Mesenteric fat pad (tissue), 1 donor: ENCODE results near the gene GPR176. TPM values are rescaled to one million over a fixed set of nuclear protein-coding genes. Genes with fewer than 3 reads are reported as not detected.
A peak's percentile ranks its signal among the peaks of the same experiment; 100 is the strongest.

Experiments used
- DNase-seq: peaks from one replicate; pipeline ENCODE4 v3.0.0-alpha.2; 2020; ENCODE audit warnings: low spot score
- total RNA-seq: library from RNA; stranded (reverse); fragmentation: NEBNext Ultra II Directional; extraction: Animal tissue kit (Norgen Biotek cat#: 25700); gene quantifications from one replicate; pipeline ENCODE4 v1.2.1, GENCODE V29; 2021
- donor health status: DM: yes; HTN: yes; CAD: no.

The GPR176 gene
- total RNA-seq, 1 donor from 2014 or later, result 8.2 TPM

DNA sequence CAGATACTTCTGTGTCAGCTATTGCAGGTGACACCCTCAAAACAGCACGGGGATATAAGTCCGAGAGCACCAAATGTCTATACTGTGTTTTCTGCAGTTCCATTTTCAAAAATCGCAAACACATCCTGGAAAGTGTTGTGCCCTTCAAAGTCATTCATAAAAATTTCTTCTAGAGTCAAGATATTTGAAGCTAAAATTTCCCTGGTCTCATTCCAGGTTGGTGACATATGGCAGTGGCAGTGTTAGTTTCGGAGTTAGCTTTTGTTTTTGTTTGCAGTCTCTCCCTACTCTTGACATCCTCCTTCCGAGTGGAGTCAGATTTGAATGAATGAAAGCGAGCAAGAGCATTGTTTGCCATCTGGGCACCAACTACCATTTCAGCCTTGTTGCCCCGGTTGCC is 134.2 kb downstream of the GPR176 start:
- DNase-seq, result no peak

DNA sequence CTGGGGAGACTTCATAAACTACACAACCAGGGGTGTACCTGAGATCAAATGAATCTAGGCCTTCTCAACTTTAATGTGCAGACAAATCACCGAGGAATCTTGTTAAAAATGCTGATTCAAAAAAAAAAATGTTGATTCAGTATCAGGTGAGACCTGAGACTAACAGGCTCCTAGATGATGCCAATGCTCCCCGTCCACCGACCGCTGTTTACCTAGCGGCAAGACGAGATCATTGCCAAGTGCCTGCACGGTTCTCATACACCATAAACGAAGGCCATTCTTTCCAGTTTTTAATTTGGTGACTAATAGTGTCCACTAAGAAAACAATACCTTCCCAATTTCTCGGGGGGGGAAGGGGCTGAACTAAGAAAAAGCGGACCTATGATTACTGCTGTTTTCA is 134.9 kb downstream of the GPR176 start:
- DNase-seq, result no peak

DNA sequence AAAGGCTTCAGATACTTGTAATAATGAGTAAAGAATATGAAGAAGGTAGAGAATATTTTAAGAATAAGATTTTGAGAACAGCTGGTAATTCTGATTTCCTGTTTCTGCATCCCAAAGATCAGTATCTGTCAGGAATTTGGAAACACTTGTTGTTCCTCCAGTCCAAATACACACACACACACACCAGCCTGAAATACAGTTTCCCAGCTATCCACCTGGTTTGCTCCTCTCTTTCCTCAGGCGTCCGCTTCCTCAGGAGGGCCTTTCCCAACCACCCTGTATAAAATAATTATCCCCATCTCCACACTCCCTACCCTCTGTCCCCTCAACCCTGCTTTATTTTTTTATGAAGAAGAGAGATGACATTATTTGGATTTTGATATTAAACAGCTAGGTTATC is 135.4 kb downstream of the GPR176 start:
- DNase-seq, result no peak

DNA sequence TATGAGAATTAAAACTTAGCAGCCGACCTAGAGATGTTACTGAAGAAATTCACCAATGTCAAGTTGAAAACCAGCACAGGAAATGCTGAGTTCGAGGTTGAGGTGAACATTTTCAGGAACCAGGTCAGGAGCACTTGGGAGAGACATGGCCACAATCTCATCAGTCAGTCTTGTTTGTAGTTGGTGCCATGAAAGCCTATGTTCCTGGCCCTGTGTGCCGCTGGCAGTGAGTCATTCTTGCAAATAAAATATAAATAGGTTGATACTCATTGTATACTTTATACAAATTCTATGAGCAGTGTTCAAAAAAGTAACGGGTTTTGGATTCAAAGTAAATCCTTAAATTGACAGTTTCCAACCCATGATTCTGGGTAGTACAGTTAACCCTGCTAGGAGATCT is 135.9 kb downstream of the GPR176 start:
- no peak for DNase-seq

DNA sequence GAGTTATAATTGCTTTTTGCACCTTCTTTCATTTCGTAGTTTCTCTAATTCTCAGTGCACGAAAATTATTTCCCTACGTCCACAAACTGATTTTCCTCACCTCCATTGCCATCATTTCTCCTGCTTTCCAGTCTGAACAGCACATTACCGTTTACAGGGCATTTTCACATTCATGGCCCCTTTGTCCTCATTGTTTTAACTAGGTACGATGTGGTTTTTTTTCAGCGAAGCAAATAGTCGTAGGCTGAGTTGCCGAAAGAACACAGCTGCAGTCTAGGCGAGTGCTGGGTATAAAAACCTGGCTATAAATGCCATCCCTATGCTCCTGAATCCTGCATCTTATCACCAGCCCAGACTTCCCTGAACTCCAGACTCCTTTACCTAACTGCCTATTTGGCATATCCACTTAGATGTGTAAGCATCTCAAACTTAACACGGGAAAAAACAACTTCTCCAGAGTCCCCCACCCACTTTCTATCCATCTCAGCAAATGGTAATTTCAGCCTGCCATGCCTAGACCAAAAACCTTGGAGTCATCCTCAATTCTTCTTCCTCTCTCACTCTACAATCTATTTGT is 136.7 kb downstream of the GPR176 start:
- DNase-seq, result no peak

DNA sequence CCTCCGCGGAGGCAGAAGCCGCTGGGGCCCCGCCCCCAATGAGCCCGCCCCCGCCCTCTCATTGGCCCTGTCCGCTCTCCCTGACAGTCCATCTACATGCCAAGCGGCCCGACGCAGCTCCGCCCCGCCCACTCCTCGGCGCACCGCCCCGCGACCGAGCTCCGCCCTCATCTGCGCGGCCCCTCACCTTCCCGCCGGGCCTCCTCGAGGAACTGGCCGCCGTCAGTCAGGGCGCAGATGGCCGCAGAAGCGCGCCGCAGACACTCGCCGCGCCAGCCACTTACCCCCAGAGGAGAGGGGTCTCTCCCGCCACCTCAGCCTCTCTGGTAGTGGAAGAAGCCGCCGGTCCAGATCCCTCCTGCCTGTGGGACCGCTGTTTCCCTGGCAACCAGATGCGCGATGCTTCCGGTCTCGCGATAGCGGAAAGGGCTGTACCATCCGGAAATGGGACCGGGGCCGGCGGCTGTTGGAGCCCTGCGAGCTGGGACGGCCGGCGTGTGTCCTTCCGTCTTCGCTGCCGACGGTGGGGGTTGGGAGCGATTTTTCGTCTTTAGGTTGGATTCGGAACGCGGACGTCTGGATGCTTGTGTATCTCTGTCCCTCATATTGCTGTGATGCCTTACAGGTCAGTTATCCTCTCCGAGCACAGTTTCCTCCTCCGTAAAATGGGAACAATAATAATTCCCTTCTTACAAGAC is 137.5 kb downstream of the GPR176 start, which contains the start of gene FSIP1:
Gene FSIP1 (minus strand): TSS at position 401 of the 698 bp plus-strand sequence. CDS start 6,317 bp downstream, outside the sequence.
- DNase-seq, result peak; percentile 99

DNA sequence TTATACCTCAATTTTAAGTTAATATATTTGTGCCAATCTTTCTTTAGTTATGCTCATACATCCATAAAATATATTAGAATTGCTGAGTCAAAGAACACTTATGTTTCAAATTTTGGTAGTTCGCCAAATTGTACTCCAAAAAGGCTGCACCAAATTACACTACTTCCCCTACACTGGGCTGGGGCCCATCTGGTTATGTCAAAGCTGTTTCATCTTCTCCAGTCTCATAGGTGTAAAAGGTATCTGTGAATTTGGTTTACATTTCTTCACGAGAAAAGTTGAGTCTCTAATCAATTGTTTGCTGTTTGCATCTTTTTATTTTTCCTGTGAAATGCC is 138.1 kb downstream of the GPR176 start:
- no peak for DNase-seq

DNA sequence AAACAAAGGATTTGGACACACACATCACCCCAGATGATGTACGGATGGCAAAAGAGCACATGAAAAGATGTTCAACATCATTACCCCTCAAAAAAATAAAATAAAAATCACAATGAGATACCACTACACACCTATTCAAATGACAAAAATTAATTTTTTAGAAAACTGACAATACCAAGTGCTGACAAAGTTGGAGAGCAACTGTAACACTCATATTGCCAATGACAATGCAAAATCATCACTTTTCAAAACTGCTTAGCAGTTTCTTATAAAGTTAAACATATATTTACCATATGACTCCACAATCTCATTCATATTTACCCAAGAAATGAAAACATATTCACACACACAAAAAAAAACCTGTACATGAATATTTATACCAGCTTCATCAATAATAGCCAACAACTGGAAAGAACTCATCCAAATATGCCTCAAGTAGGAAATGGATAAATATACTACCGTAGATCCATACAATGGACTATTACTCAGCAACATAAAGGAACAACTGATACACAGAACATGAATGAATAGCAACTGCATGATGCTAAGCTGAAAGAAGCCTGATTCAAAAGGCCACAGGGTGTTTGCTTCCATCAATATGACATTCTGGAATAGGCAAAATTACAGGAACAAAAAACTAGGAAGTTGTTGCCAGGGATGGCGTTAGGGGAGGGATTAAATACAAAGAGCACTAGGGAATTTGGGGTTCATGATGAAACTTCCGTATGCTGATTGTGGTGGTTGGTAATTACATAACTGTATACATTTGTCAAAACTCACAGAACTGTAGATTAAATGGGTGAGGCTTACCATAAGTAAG is 138.7 kb downstream of the GPR176 start:
- no peak for DNase-seq

DNA sequence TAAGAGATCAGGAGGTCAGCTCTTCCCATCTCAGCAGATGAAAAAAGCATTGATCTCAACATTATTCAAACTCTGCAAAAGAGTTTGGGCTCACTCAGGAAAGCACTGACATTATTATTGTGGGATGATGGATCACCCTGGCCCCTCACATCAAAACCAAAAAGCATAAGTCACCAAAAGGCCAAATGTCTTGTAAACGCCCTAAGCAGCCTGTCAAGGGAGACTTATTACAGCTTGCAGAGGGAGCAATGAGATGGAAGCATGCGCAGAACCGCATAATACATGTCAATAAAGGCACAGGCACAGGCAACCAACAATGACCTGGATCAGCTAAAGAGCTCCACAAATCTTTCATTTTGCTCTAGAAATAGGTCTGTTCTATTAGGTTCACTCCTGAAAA is 142.0 kb downstream of the GPR176 start:
- DNase-seq, result no peak

DNA sequence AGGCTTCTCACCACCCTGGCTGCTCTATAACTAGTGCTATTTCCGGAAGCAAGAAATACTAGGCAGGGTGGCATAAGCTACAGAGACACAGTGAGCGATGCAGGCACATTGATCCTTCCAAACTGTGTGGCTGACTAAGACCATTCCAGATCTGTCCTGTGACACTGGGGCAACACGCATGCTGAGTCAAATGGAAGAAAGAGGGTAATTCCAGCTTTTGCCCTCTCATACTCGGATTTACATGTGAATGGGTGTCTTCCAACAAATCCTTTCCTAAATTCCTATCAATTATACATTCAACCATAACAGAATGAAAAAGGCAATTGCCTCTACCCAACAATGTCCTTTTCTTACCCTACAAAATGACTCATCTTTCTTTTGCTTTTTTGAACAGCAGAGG is 142.6 kb downstream of the GPR176 start:
- no peak for DNase-seq

DNA sequence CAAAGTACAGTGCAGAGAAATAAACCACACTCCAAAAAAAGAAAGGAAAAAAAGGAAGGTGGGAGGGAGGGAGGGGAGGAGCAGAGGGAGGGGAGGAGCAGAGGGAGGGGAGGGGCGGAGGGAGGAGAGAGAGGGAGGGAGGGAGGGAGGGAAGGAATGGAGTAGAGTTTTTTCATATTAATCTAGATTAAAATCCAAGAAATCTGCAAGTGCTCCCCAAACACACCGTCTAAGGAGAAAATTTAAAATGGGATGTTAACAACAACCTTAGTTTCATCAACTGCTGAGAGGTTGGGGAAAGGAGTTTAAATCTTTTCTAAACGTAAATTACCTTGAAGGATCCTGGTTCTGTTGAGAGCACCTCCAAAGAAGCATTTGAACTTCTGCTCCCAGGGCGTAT is 144.0 kb downstream of the GPR176 start:
- DNase-seq, result no peak

DNA sequence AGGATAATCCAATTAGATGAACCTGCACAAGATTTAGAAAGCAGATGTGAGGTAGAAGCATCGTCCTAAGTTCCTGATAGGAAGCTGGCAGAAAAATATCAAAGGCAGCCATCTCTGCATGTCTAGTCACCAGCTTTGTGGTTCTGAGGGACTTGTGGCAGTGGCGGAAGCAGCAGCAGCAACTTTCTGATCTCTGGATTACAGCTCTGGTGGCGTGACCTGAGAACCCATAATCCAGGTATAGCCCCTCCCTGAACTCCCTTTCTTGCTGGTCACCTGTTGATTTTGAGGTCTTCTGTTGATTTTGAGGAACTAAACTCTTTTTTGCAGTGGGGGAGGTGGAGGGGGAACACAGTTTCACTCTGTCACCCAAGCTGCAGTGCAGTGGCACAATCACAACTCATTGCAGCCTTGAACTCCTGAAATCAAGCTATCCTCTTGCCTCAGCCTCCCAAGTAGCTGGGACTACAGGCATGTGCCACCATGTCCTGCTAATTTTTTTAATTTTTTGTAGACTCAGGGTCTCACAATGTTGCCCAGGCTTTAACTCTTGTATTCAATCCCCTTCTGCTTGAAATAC is 145.3 kb downstream of the GPR176 start:
- no peak for DNase-seq

DNA sequence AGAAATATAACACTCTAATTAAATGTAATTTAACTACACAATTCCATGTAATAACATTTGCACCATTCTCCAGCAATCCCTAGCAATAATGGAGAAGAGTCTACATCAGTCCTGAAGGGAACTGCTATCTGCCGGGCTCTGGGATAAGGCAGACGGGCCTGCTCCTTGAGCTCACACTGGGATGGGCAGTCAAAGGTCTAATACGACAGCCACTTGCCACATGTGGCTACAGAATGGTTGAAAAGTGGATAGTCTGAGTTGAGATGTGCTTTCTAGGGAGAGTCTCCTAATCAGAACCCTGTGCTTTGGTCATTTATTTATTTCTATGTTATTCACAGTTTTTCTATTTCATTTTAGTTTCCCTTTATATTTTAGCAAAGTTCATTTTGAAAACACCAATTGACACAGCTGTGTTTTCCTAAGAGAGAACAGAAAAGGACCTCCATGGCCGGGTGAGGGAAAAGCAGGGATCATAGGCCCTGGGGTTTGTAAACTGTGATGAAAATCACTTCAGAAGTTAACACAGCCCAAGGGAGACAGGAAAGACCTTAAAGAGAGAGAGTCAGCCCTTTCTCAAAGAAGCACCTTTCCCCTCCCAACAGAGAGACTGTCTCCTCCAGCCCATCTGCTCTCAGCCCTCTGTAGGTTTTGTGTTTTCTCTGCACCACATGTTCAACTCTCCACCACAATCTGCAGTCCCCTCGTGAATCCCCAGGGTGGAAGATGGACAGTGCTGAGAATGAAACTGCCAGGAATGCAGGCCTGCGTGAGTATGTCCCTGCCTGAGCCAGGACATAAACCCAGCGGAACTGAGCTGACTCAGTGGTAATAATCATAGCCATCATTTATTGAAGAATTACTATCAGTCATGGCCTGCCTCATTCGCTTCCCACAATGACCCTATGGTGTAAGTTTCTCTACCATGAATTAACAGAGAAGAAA is 149.0 kb downstream of the GPR176 start:
- DNase-seq, result no peak

DNA sequence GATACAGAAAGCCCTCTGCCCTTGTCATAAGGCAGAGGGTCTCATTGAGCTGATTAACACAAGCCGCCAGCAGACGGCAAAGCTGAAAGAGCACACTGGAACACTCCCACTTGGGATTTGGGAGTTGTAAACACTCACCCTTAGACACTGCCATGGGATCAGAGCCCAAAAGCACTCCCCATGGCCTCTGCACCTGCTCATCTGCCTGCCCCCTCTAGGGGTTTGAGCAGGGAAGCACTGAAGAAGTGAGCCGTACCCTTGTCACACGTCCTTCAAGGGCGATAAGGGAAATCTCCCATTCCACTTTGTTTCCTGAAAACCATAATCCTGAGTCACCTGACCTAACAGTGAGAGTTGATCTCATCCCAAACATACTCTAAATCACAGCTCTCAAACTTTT is 152.1 kb downstream of the GPR176 start:
- DNase-seq, result no peak

DNA sequence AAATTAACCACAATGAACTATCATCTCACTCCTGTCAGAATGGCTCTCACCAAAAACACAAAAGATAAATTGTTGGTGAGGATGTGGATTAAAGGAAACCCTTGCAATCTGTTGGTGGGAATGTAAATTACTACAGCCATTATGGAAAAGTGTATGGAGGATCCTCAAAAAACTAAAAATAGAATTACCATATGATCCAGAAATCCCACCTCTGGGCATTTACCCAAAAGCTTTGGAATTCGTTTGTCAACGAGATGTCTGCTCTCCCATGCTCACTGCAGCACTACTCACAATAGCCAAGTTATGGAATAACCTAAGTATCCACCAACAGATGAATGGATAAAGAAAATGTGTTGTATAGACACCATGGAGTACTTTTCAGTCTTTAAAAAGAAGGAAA is 159.1 kb downstream of the GPR176 start:
- no peak for DNase-seq

DNA sequence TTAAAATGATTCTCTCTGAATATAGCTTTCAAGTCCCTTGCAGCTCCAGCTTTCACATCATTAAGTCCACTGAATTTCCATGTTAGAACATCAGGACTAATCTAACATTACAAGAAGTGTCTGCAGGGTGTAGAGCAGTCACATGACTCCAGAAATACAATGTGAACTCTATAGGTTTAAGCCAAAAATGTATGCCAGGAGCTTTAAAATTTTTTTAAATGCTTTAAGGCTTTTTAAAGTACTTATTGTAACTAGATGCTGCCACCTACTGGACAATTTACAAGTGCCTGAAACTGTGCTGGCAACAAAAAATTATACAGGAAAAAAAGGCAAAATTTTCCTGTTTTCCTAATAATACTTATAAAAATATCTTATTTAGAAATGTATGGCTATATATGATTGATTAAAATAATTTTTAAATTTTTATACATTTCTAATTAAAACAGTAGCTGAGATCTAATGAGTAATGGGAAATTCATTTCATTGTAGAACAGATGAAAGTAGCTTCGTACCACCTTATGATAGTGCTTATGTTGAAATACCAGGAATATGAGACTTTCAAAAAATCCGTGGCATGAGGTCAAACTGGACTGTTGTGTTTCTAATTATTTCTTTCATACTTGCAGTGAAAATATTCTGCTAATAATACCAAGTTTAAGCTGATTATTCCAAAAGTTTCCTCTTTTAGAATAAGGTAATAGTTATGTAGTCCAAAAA is 163.1 kb downstream of the GPR176 start:
- DNase-seq, result no peak

DNA sequence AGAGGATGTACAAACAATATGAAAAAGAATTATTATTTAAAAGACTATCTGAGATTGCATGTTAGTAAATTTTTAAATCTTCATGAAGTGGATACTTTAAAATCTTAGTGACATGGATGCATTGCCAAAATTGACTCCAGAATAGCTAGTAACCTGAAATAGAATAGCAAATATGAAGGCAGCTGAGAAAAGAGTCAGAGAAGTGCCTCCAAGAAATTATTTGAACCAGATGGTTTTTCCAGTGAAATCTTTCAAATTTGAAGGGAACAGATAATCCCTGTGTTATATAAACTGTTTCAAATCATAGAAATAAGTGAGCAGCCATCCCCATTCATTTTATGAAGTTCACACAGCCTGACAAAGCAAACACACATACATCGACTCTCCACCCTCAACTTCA is 167.1 kb downstream of the GPR176 start:
- DNase-seq, result no peak

DNA sequence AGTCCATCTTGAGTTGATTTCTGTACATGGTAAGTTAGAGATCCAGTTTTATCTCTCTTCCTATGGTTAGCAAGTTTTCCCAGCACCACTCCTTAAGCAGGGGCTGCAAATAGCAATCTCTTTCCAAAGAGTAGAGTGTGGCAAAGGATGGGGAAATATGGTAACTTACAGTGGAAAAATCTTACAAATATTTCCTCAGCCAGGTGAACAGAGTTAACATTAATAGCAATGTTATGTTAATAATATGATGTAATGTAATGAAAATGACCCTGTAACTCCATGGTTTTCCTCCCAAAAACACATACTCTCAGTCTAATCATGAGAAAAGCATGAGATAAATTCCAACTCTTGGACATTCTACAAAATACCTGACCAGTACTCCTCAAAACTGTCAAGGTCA is 167.8 kb downstream of the GPR176 start:
- DNase-seq, result no peak
